ENCODE data around the gene BCAN.
A peak's percentile ranks its signal among the peaks of the same experiment; 100 is the strongest.

BCAN gene

GRCh38 chr1:156692925-156693847 lies 51.3 kb downstream of the BCAN start:
- no peaks in the 10 kb centered on the region for H3K36me3 ChIP-seq (ENCODE audit: control insufficient read depth, insufficient read depth, low read length)
- H3K9ac ChIP-seq (ENCODE audit: low read length): no peak overlapping the region
- H3K9me3 ChIP-seq (ENCODE audit: control insufficient read depth, low read length): no peaks in the 10 kb centered on the region
- peaks cover 30% of the 10 kb centered on the region for H3K4me1 ChIP-seq (ENCODE audit: control insufficient read depth, insufficient read depth, low read length)
- H3K4me3 ChIP-seq (ENCODE audit: low read length): no peak overlapping the region
- peaks cover 51% of the 10 kb centered on the region for H3K27me3 ChIP-seq (ENCODE audit: control insufficient read depth, insufficient read depth, low read length)

- no peak overlapping the region for H3K9ac ChIP-seq (ENCODE audit: low read length)
- H3K4me3 ChIP-seq (ENCODE audit: low read length): no peak overlapping the region
- H3K9me3 ChIP-seq (ENCODE audit: control insufficient read depth, low read length): no peaks in the 10 kb centered on the region
- peaks cover 44% of the 10 kb centered on the region for H3K27me3 ChIP-seq (ENCODE audit: control insufficient read depth, insufficient read depth, low read length)
- peaks cover 30% of the 10 kb centered on the region for H3K4me1 ChIP-seq (ENCODE audit: control insufficient read depth, insufficient read depth, low read length)
- no peaks in the 10 kb centered on the region for H3K36me3 ChIP-seq (ENCODE audit: control insufficient read depth, insufficient read depth, low read length)
Observed at GRCh38 chr1:156693848-156694689, 52.2 kb downstream of the BCAN start.

GRCh38 chr1:156694690-156694962 lies 52.7 kb downstream of the BCAN start:
- no peaks in the 10 kb centered on the region for H3K36me3 ChIP-seq (ENCODE audit: control insufficient read depth, insufficient read depth, low read length)
- H3K4me1 ChIP-seq (ENCODE audit: control insufficient read depth, insufficient read depth, low read length): peaks cover 30% of the 10 kb centered on the region
- H3K9me3 ChIP-seq (ENCODE audit: control insufficient read depth, low read length): no peaks in the 10 kb centered on the region
- H3K9ac ChIP-seq (ENCODE audit: low read length): no peak overlapping the region
- H3K27me3 ChIP-seq (ENCODE audit: control insufficient read depth, insufficient read depth, low read length): peaks cover 41% of the 10 kb centered on the region
- H3K4me3 ChIP-seq (ENCODE audit: low read length): no peak overlapping the region

DNA sequence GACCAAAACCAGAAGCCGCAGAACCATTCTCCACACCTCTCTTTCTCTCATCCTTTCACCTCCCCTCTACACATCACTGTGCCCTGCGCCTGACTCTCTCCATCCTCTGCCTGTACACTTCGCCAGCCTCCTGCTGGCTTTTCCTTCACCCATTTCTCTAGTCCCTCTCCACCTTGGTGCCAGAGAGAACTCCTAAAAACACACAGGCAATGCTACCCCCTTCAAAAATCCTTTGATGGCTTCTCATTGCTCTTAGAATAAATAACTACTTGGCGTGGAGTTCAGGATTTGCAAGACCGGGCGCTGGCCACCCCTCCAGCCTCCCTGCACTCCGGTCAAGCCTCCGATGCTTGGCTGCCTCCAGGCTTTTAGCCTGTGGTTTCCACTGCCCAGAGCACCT lies 54.8 kb downstream of the BCAN start:
- H3K9me3 ChIP-seq (ENCODE audit: control insufficient read depth, low read length): no peaks in the 10 kb centered on the region
- H3K27me3 ChIP-seq (ENCODE audit: control insufficient read depth, insufficient read depth, low read length): peaks cover 27% of the 10 kb centered on the region
- H3K9ac ChIP-seq (ENCODE audit: low read length): no peak overlapping the region
- H3K4me3 ChIP-seq (ENCODE audit: low read length): no peak overlapping the region
- peaks cover 27% of the 10 kb centered on the region for H3K4me1 ChIP-seq (ENCODE audit: control insufficient read depth, insufficient read depth, low read length)
- H3K36me3 ChIP-seq (ENCODE audit: control insufficient read depth, insufficient read depth, low read length): no peaks in the 10 kb centered on the region

GRCh38 chr1:156697481-156697880 lies 55.6 kb downstream of the BCAN start:
- H3K27me3 ChIP-seq (ENCODE audit: control insufficient read depth, insufficient read depth, low read length): peaks cover 19% of the 10 kb centered on the region
- no peaks in the 10 kb centered on the region for H3K36me3 ChIP-seq (ENCODE audit: control insufficient read depth, insufficient read depth, low read length)
- H3K4me1 ChIP-seq (ENCODE audit: control insufficient read depth, insufficient read depth, low read length): peaks cover 20% of the 10 kb centered on the region
- H3K9me3 ChIP-seq (ENCODE audit: control insufficient read depth, low read length): no peaks in the 10 kb centered on the region
- no peak overlapping the region for H3K9ac ChIP-seq (ENCODE audit: low read length)
- H3K4me3 ChIP-seq (ENCODE audit: low read length): no peak overlapping the region

GRCh38 chr1:156698995-156699394 lies 57.1 kb downstream of the BCAN start:
- no peak overlapping the region for H3K9ac ChIP-seq (ENCODE audit: low read length)
- H3K4me3 ChIP-seq (ENCODE audit: low read length): no peak overlapping the region
- peaks cover 5% of the 10 kb centered on the region for H3K4me1 ChIP-seq (ENCODE audit: control insufficient read depth, insufficient read depth, low read length)
- no peaks in the 10 kb centered on the region for H3K9me3 ChIP-seq (ENCODE audit: control insufficient read depth, low read length)
- H3K36me3 ChIP-seq (ENCODE audit: control insufficient read depth, insufficient read depth, low read length): no peaks in the 10 kb centered on the region
- H3K27me3 ChIP-seq (ENCODE audit: control insufficient read depth, insufficient read depth, low read length): peaks cover 21% of the 10 kb centered on the region

DNA sequence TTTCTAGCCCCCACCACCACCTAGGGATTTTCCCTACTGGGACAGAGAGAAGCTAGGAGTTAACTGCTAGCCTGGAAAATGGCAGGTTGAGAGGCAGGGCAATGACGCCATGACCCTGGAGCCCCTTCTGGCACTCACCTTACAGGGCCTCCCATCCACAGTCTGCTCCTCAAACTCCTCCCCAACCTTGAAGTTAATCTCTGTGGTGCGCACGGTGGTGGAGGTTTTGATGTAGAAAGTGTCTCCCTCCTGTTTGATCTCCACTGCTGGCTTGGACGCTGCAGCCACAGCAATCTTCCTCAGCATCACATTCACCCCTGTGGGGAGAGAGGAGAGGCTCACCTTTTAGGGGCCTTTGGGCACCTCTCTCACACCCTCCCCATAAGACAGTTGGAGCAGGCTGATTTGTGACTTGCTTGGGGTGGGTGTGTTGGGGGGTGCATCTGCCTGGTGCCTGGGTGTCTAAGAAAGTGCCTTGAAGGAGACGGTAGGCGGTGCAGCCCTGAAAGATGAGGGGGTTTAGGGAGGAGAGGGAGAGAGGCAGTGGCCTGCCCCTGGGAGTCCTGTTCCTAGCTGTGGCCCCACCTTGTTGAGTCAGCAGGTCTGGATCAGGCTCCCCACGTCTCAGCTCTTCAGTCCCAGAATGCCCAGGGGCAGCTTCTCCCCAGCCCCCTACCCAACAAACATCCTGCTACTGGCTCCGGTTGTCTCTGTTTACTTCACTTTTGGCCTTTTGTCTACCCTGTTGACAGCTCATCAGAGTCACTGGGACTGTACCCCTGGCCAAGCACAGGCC lies 59.0 kb downstream of the BCAN start:
- no peak overlapping the region for H3K9ac ChIP-seq (ENCODE audit: low read length)
- H3K36me3 ChIP-seq (ENCODE audit: control insufficient read depth, insufficient read depth, low read length): no peaks in the 10 kb centered on the region
- H3K27me3 ChIP-seq (ENCODE audit: control insufficient read depth, insufficient read depth, low read length): peaks cover 37% of the 10 kb centered on the region
- H3K4me1 ChIP-seq (ENCODE audit: control insufficient read depth, insufficient read depth, low read length): peaks cover 17% of the 10 kb centered on the region
- H3K9me3 ChIP-seq (ENCODE audit: control insufficient read depth, low read length): no peaks in the 10 kb centered on the region
- no peak overlapping the region for H3K4me3 ChIP-seq (ENCODE audit: low read length)

DNA sequence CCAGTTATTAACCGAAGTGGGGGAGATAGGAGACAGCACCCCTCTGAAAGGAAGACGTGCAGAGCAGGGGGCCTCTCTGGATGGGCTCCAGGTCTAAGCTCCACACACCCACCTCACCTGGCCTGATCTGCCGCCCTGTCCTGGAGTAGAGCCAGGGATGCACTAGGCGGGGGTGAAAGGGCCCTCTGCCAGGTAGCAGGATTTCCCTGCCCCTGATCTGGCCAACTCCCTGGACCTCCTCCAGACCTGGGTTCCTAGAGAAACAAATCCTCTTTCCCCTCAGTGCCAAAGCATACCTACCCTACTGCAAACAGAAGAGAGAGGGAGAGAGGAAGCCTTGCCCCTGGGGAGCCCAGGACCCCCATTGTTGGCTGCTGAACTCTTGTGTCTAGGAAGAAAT lies 61.4 kb downstream of the BCAN start:
- Histone ChIP-seq H3K27me3 (ENCODE audit: control insufficient read depth, insufficient read depth, low read length) (peaks cover 43% of the 10 kb centered on the region), H3K9ac (ENCODE audit: low read length) (no peak overlapping the region), H3K4me3 (ENCODE audit: low read length) (no peak overlapping the region), H3K36me3 (ENCODE audit: control insufficient read depth, insufficient read depth, low read length) (no peaks in the 10 kb centered on the region), H3K9me3 (ENCODE audit: control insufficient read depth, low read length) (no peaks in the 10 kb centered on the region), H3K4me1 (ENCODE audit: control insufficient read depth, insufficient read depth, low read length) (peaks cover 37% of the 10 kb centered on the region)

- Histone ChIP-seq H3K9me3 (ENCODE audit: control insufficient read depth, low read length) (no peaks in the 10 kb centered on the region), H3K27me3 (ENCODE audit: control insufficient read depth, insufficient read depth, low read length) (peaks cover 43% of the 10 kb centered on the region), H3K36me3 (ENCODE audit: control insufficient read depth, insufficient read depth, low read length) (no peaks in the 10 kb centered on the region), H3K4me3 (ENCODE audit: low read length) (no peak overlapping the region), H3K9ac (ENCODE audit: low read length) (no peak overlapping the region), H3K4me1 (ENCODE audit: control insufficient read depth, insufficient read depth, low read length) (peaks cover 39% of the 10 kb centered on the region)
Observed at GRCh38 chr1:156703741-156704140, 61.8 kb downstream of the BCAN start.

GRCh38 chr1:156704166-156704711 lies 62.3 kb downstream of the BCAN start:
- Histone ChIP-seq H3K36me3 (ENCODE audit: control insufficient read depth, insufficient read depth, low read length) (no peaks in the 10 kb centered on the region), H3K4me3 (ENCODE audit: low read length) (no peak overlapping the region), H3K27me3 (ENCODE audit: control insufficient read depth, insufficient read depth, low read length) (peaks cover 43% of the 10 kb centered on the region), H3K9ac (ENCODE audit: low read length) (no peak overlapping the region), H3K9me3 (ENCODE audit: control insufficient read depth, low read length) (no peaks in the 10 kb centered on the region), H3K4me1 (ENCODE audit: control insufficient read depth, insufficient read depth, low read length) (peaks cover 44% of the 10 kb centered on the region)

- no peaks in the 10 kb centered on the region for H3K36me3 ChIP-seq (ENCODE audit: control insufficient read depth, insufficient read depth, low read length)
- H3K4me3 ChIP-seq (ENCODE audit: low read length): peak overlapping the region; percentile 20
- H3K9ac ChIP-seq (ENCODE audit: low read length): peak overlapping the region; percentile 58
- no peaks in the 10 kb centered on the region for H3K9me3 ChIP-seq (ENCODE audit: control insufficient read depth, low read length)
- peaks cover 51% of the 10 kb centered on the region for H3K4me1 ChIP-seq (ENCODE audit: control insufficient read depth, insufficient read depth, low read length)
- H3K27me3 ChIP-seq (ENCODE audit: control insufficient read depth, insufficient read depth, low read length): peaks cover 43% of the 10 kb centered on the region
Observed at GRCh38 chr1:156704930-156705320, 63.0 kb downstream of the BCAN start.
